ENCODE measurements around the gene ZC3H7A. TPM values are rescaled to one million over a fixed set of nuclear protein-coding genes. Genes with fewer than 3 reads are reported as not detected.
"Not testable (repeated sequence)": the region's sequence is repeated elsewhere in the genome, so short reads cannot be mapped to it uniquely, and the experiment has no call there.

ZC3H7A gene
- total and polyA plus RNA-seq, 7 donors: 11.7 to 69.6 (median 30.7) TPM

GRCh38 chr16:11788914-11789313 is 8.1 kb downstream of the ZC3H7A start:
- H3K4me1 ChIP-seq: peaks cover 54% of the 10 kb centered on the region
- DNase-seq (no peak), ATAC-seq (no peak)
- H3K27ac ChIP-seq: no peak overlapping the region
- H3K4me3 ChIP-seq: no peak overlapping the region
- TF ChIP-seq, protein P1, sequence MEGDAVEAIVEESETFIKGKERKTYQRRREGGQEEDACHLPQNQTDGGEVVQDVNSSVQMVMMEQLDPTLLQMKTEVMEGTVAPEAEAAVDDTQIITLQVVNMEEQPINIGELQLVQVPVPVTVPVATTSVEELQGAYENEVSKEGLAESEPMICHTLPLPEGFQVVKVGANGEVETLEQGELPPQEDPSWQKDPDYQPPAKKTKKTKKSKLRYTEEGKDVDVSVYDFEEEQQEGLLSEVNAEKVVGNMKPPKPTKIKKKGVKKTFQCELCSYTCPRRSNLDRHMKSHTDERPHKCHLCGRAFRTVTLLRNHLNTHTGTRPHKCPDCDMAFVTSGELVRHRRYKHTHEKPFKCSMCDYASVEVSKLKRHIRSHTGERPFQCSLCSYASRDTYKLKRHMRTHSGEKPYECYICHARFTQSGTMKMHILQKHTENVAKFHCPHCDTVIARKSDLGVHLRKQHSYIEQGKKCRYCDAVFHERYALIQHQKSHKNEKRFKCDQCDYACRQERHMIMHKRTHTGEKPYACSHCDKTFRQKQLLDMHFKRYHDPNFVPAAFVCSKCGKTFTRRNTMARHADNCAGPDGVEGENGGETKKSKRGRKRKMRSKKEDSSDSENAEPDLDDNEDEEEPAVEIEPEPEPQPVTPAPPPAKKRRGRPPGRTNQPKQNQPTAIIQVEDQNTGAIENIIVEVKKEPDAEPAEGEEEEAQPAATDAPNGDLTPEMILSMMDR (IDR thresholded peaks at IDR 0.05): no peak
- peaks cover 0 to 13% of the 10 kb centered on the region in 2 donors for H3K36me3 ChIP-seq (ENCODE audit: insufficient read depth in 1 of 2, low read depth in 1 of 2)
- H3K27me3 ChIP-seq (ENCODE audit: insufficient read depth in 3 of 3, low read length in 2 of 3): no peaks in the 10 kb centered on the region
- intact Hi-C loops (cut with DNase I): no loop called here
- H3K9me3 ChIP-seq: no peaks in the 10 kb centered on the region
- WGBS, 3 donors: 92 to 96% (median 93%) methylated on average over 3 of the region's 3 CpGs

GRCh38 chr16:11784980-11785599 is 12.0 kb downstream of the ZC3H7A start:
- H3K27me3 ChIP-seq (ENCODE audit: insufficient read depth in 3 of 3, low read length in 2 of 3); H3K9me3 ChIP-seq; DNase-seq; ATAC-seq; H3K4me3 ChIP-seq: not testable (repeated sequence)
- Histone ChIP-seq H3K36me3 (ENCODE audit: insufficient read depth in 1 of 2, low read depth in 1 of 2) (peaks cover 0 to 24% of the 10 kb centered on the region in 2 donors), H3K4me1 (peaks cover 50% of the 10 kb centered on the region), H3K27ac (peak overlapping the region; percentile 12)
- WGBS, 3 donors: 81 to 88% (median 82%) methylated on average over 13 of the region's 13 CpGs
- intact Hi-C loops (cut with DNase I): loop anchor here in 1 of 2 donors (5.0 kb wide), 1 partner anchor 38 kb away; no protein-coding TSS in a partner anchor

- H3K27me3 ChIP-seq (ENCODE audit: insufficient read depth in 3 of 3, low read length in 2 of 3); ATAC-seq; H3K4me3 ChIP-seq; DNase-seq; H3K9me3 ChIP-seq: not testable (repeated sequence)
- intact Hi-C loops (cut with DNase I): loop anchor here in 1 of 2 donors (5.0 kb wide), 1 partner anchor 37 kb away; no protein-coding TSS in a partner anchor
- H3K4me1 ChIP-seq: peaks cover 47% of the 10 kb centered on the region
- WGBS, 3 donors: 93 to 97% (median 95%) methylated on average over 6 of the region's 6 CpGs
- peak overlapping the region; percentile 74 for H3K27ac ChIP-seq
- H3K36me3 ChIP-seq (ENCODE audit: insufficient read depth in 1 of 2, low read depth in 1 of 2): peaks cover 0 to 28% of the 10 kb centered on the region in 2 donors
Observed at GRCh38 chr16:11784381-11784780, 12.7 kb downstream of the ZC3H7A start.

GRCh38 chr16:11784038-11784369 is 13.1 kb downstream of the ZC3H7A start:
- TF ChIP-seq, protein P1 (IDR thresholded peaks at IDR 0.05): no peak
- no peak for DNase-seq
- H3K4me1 ChIP-seq: peaks cover 47% of the 10 kb centered on the region
- H3K9me3 ChIP-seq: no peaks in the 10 kb centered on the region
- ATAC-seq: no peak
- H3K36me3 ChIP-seq (ENCODE audit: insufficient read depth in 1 of 2, low read depth in 1 of 2): peaks cover 0 to 31% of the 10 kb centered on the region in 2 donors
- intact Hi-C loops (cut with DNase I): loop anchor here in 1 of 2 donors (5.0 kb wide), 1 partner anchor 37 kb away; no protein-coding TSS in a partner anchor
- peak overlapping the region; percentile 74 for H3K27ac ChIP-seq
- H3K27me3 ChIP-seq (ENCODE audit: insufficient read depth in 3 of 3, low read length in 2 of 3): no peaks in the 10 kb centered on the region
- peak overlapping the region; percentile 33 for H3K4me3 ChIP-seq

GRCh38 chr16:11783319-11784037 is 13.6 kb downstream of the ZC3H7A start:
- H3K27me3 ChIP-seq (ENCODE audit: insufficient read depth in 3 of 3, low read length in 2 of 3): no peaks in the 10 kb centered on the region
- no peaks in the 10 kb centered on the region for H3K9me3 ChIP-seq
- WGBS, 3 donors: 14 to 29% (median 19%) methylated on average over 5 of the region's 5 CpGs
- peaks cover 0 to 37% of the 10 kb centered on the region in 2 donors for H3K36me3 ChIP-seq (ENCODE audit: insufficient read depth in 1 of 2, low read depth in 1 of 2)
- peak overlapping the region; percentile 74 for H3K27ac ChIP-seq
- peak overlapping the region; percentile 33 for H3K4me3 ChIP-seq
- H3K4me1 ChIP-seq: peaks cover 44% of the 10 kb centered on the region
- intact Hi-C loops (cut with DNase I): loop anchor here in 1 of 2 donors (5.0 kb wide), 1 partner anchor 36 kb away; no protein-coding TSS in a partner anchor
- peak in 3 of 4 donors; percentile 9 to 27 (median 16) for ATAC-seq
- no peak for DNase-seq
- TF ChIP-seq, protein P1 (IDR thresholded peaks at IDR 0.05): no peak
